ENCODE measurements around the gene ZC3H10.

GRCh38 chr12:56137853-56138571 is 19.9 kb downstream of the ZC3H10 start:
- TF ChIP-seq POLR2AphosphoS5 (IDR thresholded peaks at IDR 0.05): no peak
- no peak for TF ChIP-seq EP300 (conservative IDR thresholded peaks at IDR 0.05; ENCODE audit: poor library complexity, severe bottlenecking)
- TF ChIP-seq RAD21 (conservative IDR thresholded peaks at IDR 0.05): no peak
- TF ChIP-seq CTCF (IDR thresholded peaks at IDR 0.05; ENCODE audit: poor library complexity, severe bottlenecking): no peak

All from neural cell (in vitro differentiated cells).